Trophoblast cell (in vitro differentiated cells and primary cell): Measurements from ENCODE around the gene C22orf42.

ENCODE experiments used
- DNase-seq, 2 donors: peaks; one replicate each; pipeline ENCODE4 v3.0.0-alpha.2; 2016
- H2AFZ ChIP-seq: 2 replicates; pipeline ENCODE4 v1.6.1; 2013; ENCODE audit warnings: low read length, moderate library complexity, mild to moderate bottlenecking; ENCODE audit not compliant: insufficient read depth, poor library complexity
- H2AK5ac ChIP-seq: 2 replicates; pipeline ENCODE4 v1.6.1; 2013; ENCODE audit warnings: mild to moderate bottlenecking, low read length
- H2BK120ac ChIP-seq: 2 replicates; pipeline ENCODE4 v1.6.1; 2013; ENCODE audit warnings: low read length, mild to moderate bottlenecking, moderate library complexity; ENCODE audit not compliant: insufficient read depth, poor library complexity
- H2BK12ac ChIP-seq: 2 replicates; pipeline ENCODE4 v1.6.1; 2013; ENCODE audit warnings: mild to moderate bottlenecking, low read length, moderate library complexity
- H2BK5ac ChIP-seq: 2 replicates; pipeline ENCODE4 v1.6.1; 2013; ENCODE audit warnings: low read length, low read depth, moderate library complexity, mild to moderate bottlenecking; ENCODE audit not compliant: poor library complexity
- H3K14ac ChIP-seq: 2 replicates; pipeline ENCODE4 v1.6.1; 2013; ENCODE audit warnings: mild to moderate bottlenecking, low read length
- H3K18ac ChIP-seq: 2 replicates; pipeline ENCODE4 v1.6.1; 2013; ENCODE audit warnings: mild to moderate bottlenecking, low read length
- H3K23ac ChIP-seq: 2 replicates; pipeline ENCODE4 v1.6.1; 2013; ENCODE audit warnings: low read length
- H3K27ac ChIP-seq: 2 replicates; pipeline ENCODE4 v1.5.1; 2013; ENCODE audit warnings: low read depth, mild to moderate bottlenecking, inconsistent platforms, low read length, moderate library complexity
- H3K27me3 ChIP-seq: 2 replicates; pipeline ENCODE4 v1.6.1; 2013; ENCODE audit warnings: inconsistent platforms, mild to moderate bottlenecking, low read length, moderate library complexity; ENCODE audit not compliant: insufficient read depth
- H3K36me3 ChIP-seq, 2 experiments: 1 replicate in 1 of 2; 2 replicates in 1 of 2; pipeline ENCODE4 v1.6.1; 2013; ENCODE audit warnings: low read length in 2 of 2, mild to moderate bottlenecking in 2 of 2, moderate library complexity in 1 of 2; ENCODE audit not compliant: insufficient read depth in 2 of 2, control insufficient read depth in 1 of 2
- H3K4ac ChIP-seq: 2 replicates; pipeline ENCODE4 v1.6.1; 2013; ENCODE audit warnings: low read depth, mild to moderate bottlenecking, low read length, moderate library complexity
- H3K4me1 ChIP-seq, 2 experiments: 1 replicate in 1 of 2; 2 replicates in 1 of 2; pipeline ENCODE4 v1.6.1; 2013; ENCODE audit warnings: low read length in 2 of 2, mild to moderate bottlenecking in 2 of 2, moderate library complexity in 1 of 2; ENCODE audit not compliant: insufficient read depth in 2 of 2, control insufficient read depth in 1 of 2
- H3K4me2 ChIP-seq: 2 replicates; pipeline ENCODE4 v1.6.1; 2013; ENCODE audit warnings: inconsistent platforms, mild to moderate bottlenecking, low read length, moderate library complexity
- H3K4me3 ChIP-seq: 2 replicates; pipeline ENCODE4 v1.5.1; 2013; ENCODE audit warnings: mild to moderate bottlenecking, low read depth, low read length, inconsistent platforms
- H3K79me1 ChIP-seq: one replicate; pipeline ENCODE4 v1.6.1; 2013; ENCODE audit warnings: low read length
- H3K79me2 ChIP-seq: 2 replicates; pipeline ENCODE4 v1.6.1; 2013; ENCODE audit warnings: low read length, mild to moderate bottlenecking; ENCODE audit not compliant: control insufficient read depth, insufficient read depth, poor library complexity
- H3K9ac ChIP-seq: 2 replicates; pipeline ENCODE4 v1.6.1; 2013; ENCODE audit warnings: mild to moderate bottlenecking, low read length
- H3K9me3 ChIP-seq: 2 replicates; pipeline ENCODE4 v1.6.1; 2013; ENCODE audit warnings: low read depth, mild to moderate bottlenecking, control low read depth, inconsistent platforms, low read length; ENCODE audit not compliant: insufficient read depth
- H4K12ac ChIP-seq: 2 replicates; pipeline ENCODE4 v1.6.1; 2013; ENCODE audit warnings: low read depth, mild to moderate bottlenecking, low read length, moderate library complexity
- H4K8ac ChIP-seq: 2 replicates; pipeline ENCODE4 v1.6.1; 2013; ENCODE audit warnings: low read depth, mild to moderate bottlenecking, low read length, moderate library complexity
- H4K91ac ChIP-seq: one replicate; pipeline ENCODE4 v1.6.1; 2013; ENCODE audit warnings: low read depth, mild to moderate bottlenecking, low read length, moderate library complexity
- WGBS: extraction: QIAGEN DNeasy Blood & Tissue Kit; methylation state at CpG from one replicate; pipeline ENCODE4 v1.1.7; 2013; ENCODE audit warnings: missing lambda C conversion rate; ENCODE audit not compliant: insufficient read length, insufficient coverage; ENCODE audit errors: extremely low coverage; 5-methylcytosine and 5-hydroxymethylcytosine counted together

The C22orf42 gene

DNA sequence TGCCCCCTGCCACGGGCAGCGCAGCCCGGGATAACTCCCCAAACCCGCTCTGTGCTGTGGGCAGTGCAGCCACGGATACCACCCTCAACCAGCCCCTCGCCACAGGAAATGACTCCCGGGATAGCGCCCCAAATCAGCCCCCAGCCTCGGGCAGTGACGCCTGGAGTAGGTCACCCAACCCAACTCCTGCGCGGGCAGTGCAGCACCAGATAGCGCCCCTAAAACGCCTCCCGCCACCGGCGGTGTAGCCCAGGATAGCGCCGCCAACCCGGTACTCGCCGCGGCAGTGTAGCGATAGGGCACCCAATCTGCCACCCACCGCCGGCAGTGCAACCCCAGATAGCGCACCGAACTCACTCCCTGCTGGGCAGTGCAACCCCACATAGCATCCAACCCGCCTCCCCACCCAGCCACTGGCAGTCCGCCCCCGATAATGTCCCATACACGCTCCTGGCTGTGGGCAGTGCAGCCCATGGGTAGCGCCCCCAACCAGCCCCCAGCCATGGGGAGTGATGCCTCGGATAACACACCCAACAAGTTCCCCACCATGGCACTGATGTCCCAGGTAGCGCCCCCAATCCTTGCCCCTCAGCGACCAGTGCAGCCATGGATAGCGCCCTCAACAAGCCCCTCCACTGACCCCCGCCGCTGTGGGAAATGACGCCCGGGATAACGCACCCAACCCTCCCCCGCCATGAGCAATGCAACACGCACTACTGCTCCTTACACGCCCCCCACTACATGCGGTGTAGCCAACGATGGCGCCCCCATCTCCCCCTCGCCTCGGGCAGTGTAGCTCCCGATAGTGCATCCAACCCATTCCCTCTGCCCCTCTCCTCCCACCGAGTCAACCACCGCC lies 44.3 kb upstream of the C22orf42 start:
- Histone ChIP-seq H3K4me1 (peaks cover 5 to 10% of the 10 kb centered on the region in 2 experiments), H2BK5ac (no peak overlapping the region), H2BK12ac (no peak overlapping the region), H3K14ac (no peak overlapping the region), H3K23ac (no peak overlapping the region), H3K27me3 (peaks cover 12% of the 10 kb centered on the region), H3K4me3 (no peak overlapping the region), H2AFZ (no peak overlapping the region), H3K36me3 (no peaks in the 10 kb centered on the region), H3K79me2 (no peaks in the 10 kb centered on the region), H3K4ac (no peak overlapping the region), H3K27ac (no peak overlapping the region), H3K9ac (no peak overlapping the region), H3K4me2 (no peak overlapping the region), H3K9me3 (peaks cover 1% of the 10 kb centered on the region), H3K79me1 (no peaks in the 10 kb centered on the region), H4K12ac (no peak overlapping the region), H2BK120ac (no peak overlapping the region), H3K18ac (no peak overlapping the region), H4K91ac (no peak overlapping the region), H2AK5ac (no peak overlapping the region), H4K8ac (no peak overlapping the region)
- no peak for DNase-seq
- no CpG with 5 or more reads among the region's 53 CpGs for WGBS

DNA sequence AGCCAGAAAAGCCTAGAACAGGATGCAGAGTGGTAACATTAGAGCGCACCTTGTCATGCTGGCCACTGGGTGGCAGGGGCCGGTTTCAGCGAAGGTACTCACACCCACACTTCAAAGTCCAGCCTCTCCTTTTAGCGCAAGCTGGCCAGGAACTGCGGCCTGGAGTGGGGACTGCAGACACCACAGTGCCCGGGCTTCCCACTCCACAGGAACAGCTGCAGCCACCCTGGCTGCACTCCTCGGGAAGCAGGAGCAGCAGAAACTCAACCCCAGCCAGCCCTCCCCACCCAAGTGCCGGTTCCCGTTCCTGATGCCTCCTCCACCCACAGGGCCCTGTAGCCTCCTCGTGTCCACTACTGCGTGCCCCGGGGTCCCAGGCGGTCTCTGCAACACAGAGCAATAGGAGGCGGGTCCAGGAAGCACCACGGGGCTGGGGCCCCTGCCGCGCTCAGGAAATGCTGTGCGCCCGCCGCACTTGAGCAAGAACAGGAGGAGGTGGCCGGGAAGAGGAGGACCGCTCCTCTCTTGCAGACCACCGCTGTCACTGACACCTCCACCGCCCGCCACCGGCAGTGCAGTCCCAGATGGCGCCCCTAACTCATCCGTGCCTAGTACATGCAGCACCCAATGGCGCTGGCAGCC lies 43.6 kb upstream of the C22orf42 start:
- Histone ChIP-seq H3K4me3 (no peak overlapping the region), H3K79me2 (no peaks in the 10 kb centered on the region), H3K23ac (no peak overlapping the region), H2BK5ac (no peak overlapping the region), H3K18ac (no peak overlapping the region), H4K8ac (no peak overlapping the region), H3K27me3 (peaks cover 12% of the 10 kb centered on the region), H2BK12ac (no peak overlapping the region), H2AFZ (no peak overlapping the region), H3K4me1 (peaks cover 5 to 10% of the 10 kb centered on the region in 2 experiments), H3K9me3 (peaks cover 1% of the 10 kb centered on the region), H3K9ac (no peak overlapping the region), H2BK120ac (no peak overlapping the region), H3K4ac (no peak overlapping the region), H3K36me3 (no peaks in the 10 kb centered on the region), H4K91ac (no peak overlapping the region), H2AK5ac (no peak overlapping the region), H3K27ac (no peak overlapping the region), H3K4me2 (no peak overlapping the region), H4K12ac (no peak overlapping the region), H3K79me1 (no peaks in the 10 kb centered on the region), H3K14ac (no peak overlapping the region)
- WGBS, result no CpG with 5 or more reads among the region's 29 CpGs
- peak; percentile 41 to 56 for DNase-seq

DNA sequence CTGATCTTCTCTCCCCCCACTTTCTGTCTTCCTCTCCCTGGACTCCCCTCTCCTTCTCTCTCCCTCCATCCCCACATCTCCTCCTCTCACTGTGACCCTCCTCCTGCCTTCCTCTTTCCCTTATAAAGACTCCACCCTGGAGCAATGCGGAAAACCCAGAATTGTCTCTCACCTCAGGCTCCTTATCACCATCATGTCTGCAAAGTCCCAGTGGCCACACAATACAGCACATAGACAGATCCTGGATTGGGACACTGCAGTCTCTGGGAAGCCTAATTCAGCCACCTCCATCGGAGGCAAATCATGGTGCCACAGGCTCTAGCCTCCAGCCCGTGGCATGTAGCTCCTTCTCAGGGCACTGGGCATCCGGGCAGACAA lies 43.0 kb upstream of the C22orf42 start:
- Histone ChIP-seq H4K91ac (no peak overlapping the region), H4K12ac (no peak overlapping the region), H3K9me3 (peaks cover 1% of the 10 kb centered on the region), H3K9ac (no peak overlapping the region), H3K36me3 (no peaks in the 10 kb centered on the region), H2BK5ac (no peak overlapping the region), H3K4me1 (peaks cover 5 to 10% of the 10 kb centered on the region in 2 experiments), H2BK12ac (no peak overlapping the region), H3K27ac (no peak overlapping the region), H3K4ac (no peak overlapping the region), H2AFZ (no peak overlapping the region), H3K4me2 (no peak overlapping the region), H2AK5ac (no peak overlapping the region), H4K8ac (no peak overlapping the region), H3K79me2 (no peaks in the 10 kb centered on the region), H3K79me1 (no peaks in the 10 kb centered on the region), H3K4me3 (no peak overlapping the region), H3K14ac (no peak overlapping the region), H2BK120ac (no peak overlapping the region), H3K23ac (no peak overlapping the region), H3K18ac (no peak overlapping the region), H3K27me3 (peaks cover 12% of the 10 kb centered on the region)
- DNase-seq, result no peak
- WGBS, result no CpG with 5 or more reads among the region's 4 CpGs

DNA sequence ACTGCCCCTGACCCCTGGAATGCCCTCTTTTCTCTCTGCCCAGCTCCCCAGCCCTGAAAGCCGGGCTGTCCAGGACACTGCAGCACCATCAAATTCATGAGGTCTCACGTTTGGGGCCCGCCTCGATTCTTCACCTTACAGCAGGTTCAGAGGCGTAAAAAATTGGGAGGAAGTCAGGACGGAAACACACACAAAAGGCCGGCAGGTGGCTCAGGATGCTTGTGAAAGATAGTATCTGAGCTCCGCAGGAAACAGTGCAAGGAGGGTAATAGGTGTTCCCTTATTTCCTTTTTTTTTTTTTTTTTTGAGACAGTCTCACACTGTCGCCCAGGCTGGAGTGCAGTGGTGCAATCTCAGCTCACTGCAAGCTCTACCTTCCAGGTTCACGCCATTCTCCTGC lies 41.6 kb upstream of the C22orf42 start:
- no peak overlapping the region for H2BK5ac ChIP-seq
- H2BK120ac ChIP-seq, result no peak overlapping the region
- no peaks in the 10 kb centered on the region for H3K36me3 ChIP-seq
- H3K4me2 ChIP-seq, result no peak overlapping the region
- no peak overlapping the region for H3K4me3 ChIP-seq
- no peak overlapping the region for H3K27ac ChIP-seq
- no peaks in the 10 kb centered on the region for H3K79me2 ChIP-seq
- H4K8ac ChIP-seq, result no peak overlapping the region
- H3K9ac ChIP-seq, result no peak overlapping the region
- H3K18ac ChIP-seq, result no peak overlapping the region
- H3K9me3 ChIP-seq, result no peaks in the 10 kb centered on the region
- H3K4ac ChIP-seq, result no peak overlapping the region
- no CpG with 5 or more reads among the region's 10 CpGs for WGBS
- no peak overlapping the region for H2BK12ac ChIP-seq
- H2AK5ac ChIP-seq, result no peak overlapping the region
- H3K27me3 ChIP-seq, result peaks cover 12% of the 10 kb centered on the region
- peaks cover 5 to 10% of the 10 kb centered on the region in 2 experiments for H3K4me1 ChIP-seq
- DNase-seq, result peak in 1 of 2 donors; percentile 21
- no peaks in the 10 kb centered on the region for H3K79me1 ChIP-seq
- no peak overlapping the region for H3K14ac ChIP-seq
- no peak overlapping the region for H3K23ac ChIP-seq
- H2AFZ ChIP-seq, result no peak overlapping the region
- H4K12ac ChIP-seq, result no peak overlapping the region
- H4K91ac ChIP-seq, result no peak overlapping the region
